Testis (tissue), 2 donors: Measurements from ENCODE around the gene SMIM23.

ENCODE experiments used
- POLR2A ChIP-seq: fragments of 450-650 bp; IDR thresholded peaks from one replicate; pipeline ENCODE4 v1.6.1; 2017; ENCODE audit warnings: antibody characterized with exemption, mild to moderate bottlenecking, moderate library complexity
- TF ChIP-seq, protein P1 (sequence below), 3 experiments: fragments of 450-650 bp in 2 of 3; fragments of 200-600 bp in 1 of 3; sonication (generic) in 1 of 3; IDR thresholded peaks; one replicate each; pipeline ENCODE4 v1.5.1; 2016 to 2019; ENCODE audit warnings: antibody characterized with exemption in 3 of 3, mild to moderate bottlenecking in 2 of 3, moderate library complexity in 1 of 3

DNA sequence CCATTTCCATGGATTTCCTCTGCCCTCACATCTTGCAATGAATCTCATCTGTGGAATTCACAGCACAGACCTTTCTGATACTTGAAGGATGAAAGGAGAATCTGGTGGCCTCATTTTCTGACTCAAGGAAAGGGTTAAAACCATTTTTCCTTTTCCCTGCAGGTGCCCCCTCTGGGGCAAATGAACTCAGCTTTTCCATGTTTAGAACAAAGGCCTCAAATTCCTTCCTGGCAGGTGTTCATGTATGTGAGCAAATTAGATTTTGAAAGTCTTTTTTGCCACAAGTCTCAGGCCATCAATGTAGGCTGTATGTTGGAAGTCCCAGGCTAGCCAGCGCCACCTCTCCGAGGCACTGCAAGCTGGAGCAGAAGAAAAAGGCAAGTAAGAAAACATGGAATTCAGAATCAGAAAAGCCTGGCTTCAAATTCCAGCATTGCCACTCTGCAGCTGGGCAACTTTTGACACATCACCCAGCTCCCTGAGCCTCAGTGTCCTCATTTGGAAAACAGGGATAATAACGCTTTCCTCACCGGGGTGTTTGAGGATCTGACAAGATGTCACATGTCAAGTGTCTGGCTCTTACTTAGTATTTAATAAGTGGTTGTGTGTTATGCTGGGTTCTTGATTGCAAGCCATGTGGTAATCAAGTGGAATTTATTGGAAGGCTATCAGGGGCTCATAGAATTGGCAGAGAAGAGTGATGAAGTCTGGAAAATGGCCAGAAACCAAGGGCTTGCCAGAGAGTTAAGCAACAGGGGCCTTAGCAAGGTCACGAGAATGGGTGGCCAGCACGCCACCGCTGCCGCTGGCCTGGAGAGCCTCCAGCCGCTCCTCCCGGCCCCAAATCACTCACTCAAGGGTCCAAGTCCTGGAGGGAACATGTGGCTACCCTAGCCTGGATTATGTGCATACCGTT lies 48.4 kb upstream of the SMIM23 start:
- TF ChIP-seq, protein P1, sequence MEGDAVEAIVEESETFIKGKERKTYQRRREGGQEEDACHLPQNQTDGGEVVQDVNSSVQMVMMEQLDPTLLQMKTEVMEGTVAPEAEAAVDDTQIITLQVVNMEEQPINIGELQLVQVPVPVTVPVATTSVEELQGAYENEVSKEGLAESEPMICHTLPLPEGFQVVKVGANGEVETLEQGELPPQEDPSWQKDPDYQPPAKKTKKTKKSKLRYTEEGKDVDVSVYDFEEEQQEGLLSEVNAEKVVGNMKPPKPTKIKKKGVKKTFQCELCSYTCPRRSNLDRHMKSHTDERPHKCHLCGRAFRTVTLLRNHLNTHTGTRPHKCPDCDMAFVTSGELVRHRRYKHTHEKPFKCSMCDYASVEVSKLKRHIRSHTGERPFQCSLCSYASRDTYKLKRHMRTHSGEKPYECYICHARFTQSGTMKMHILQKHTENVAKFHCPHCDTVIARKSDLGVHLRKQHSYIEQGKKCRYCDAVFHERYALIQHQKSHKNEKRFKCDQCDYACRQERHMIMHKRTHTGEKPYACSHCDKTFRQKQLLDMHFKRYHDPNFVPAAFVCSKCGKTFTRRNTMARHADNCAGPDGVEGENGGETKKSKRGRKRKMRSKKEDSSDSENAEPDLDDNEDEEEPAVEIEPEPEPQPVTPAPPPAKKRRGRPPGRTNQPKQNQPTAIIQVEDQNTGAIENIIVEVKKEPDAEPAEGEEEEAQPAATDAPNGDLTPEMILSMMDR (IDR thresholded peaks at IDR 0.05) = no peak
- no peak for TF ChIP-seq POLR2A
